GM19468 (cell line): ENCODE measurements around the gene GEMIN5.

ENCODE experiments used
- ATAC-seq: cut with Tn5 transposase; IDR thresholded peaks from one replicate; pipeline ENCODE4 v1.9.1; 2021; ENCODE audit warnings: mild to moderate bottlenecking, moderate library complexity, moderate number of reproducible peaks; ENCODE audit not compliant: unreplicated experiment; ENCODE audit errors: extremely low read depth

Gene GEMIN5

GRCh38 chr5:154893381-154893780, 44.6 kb downstream of the GEMIN5 start:
- ATAC-seq: no peak

DNA sequence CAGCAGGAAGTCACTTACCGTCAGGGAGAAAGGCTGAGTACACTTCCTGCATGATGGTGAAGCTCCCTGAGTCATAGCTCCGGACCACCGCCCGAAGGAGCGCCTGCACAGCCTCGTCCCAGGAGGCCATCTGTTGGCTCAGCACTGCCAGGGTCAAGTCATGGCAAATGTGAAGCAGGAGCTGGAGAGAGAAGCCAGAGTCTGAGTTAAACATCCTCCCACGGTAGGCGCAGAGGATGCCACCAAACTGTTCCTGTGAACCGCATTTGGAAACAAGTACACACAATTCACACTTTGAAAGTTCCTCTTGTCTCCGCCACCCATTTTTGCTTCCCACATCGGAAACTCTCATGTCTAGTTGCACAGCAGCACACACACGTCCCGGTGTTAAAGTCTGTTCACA, 45.6 kb downstream of the GEMIN5 start:
- no peak for ATAC-seq

GRCh38 chr5:154885439-154885838, 52.6 kb downstream of the GEMIN5 start:
- ATAC-seq: no peak

- ATAC-seq: no peak
These were observed 53.6 kb downstream of the GEMIN5 start for GRCh38 chr5:154884424-154884823.

DNA sequence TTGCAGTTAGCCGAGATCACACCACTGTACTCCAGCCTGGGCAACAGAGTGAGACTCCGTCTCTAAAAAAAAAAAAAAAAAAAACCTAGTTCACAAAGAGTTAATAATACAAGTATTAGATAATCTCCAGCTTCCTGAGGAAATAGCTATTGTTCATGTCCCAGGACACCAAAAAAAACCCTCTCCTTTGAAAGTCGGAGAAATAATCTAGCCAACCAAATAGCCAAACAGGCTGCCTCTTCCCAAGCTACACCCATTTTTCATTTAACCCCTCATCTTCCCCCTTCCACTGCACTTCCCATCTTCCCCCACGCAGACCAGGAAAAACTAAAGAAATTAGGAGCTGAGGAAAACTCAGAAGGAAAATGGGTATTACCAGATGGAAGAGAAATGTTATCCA, 56.0 kb downstream of the GEMIN5 start:
- ATAC-seq: no peak

DNA sequence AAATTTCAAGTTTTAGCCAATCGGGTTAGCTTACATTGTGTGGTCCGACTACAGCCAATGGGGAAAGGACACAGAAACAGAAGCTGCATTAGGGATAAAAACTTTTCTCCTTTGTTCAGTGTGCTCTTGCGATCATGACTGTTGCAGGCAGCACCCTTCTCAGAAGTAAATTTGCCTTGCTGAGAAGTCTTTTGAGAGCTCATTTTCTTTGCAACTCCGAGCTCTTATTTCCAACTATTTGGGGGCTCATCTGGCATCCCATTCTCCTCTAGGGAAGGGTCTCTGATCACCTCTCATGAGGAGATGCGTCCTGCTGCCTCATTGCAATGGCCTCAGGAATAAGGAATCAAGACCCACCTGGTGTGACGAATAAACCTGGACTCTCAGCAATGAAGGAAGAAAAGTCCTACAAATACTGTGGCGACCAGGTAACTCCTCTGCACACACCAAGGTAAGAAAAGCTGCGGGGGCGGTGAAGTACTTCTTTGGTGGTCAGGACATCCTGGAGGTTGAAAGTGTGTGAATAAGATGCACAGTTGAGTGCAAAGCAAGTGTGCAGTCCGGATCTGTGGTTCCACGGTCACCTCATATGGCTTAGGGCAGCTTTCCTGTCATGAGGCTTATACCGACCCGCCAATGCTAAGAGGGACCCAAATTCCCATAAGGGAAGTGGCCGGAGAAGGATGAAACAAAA, 59.2 kb downstream of the GEMIN5 start:
- ATAC-seq: no peak

DNA sequence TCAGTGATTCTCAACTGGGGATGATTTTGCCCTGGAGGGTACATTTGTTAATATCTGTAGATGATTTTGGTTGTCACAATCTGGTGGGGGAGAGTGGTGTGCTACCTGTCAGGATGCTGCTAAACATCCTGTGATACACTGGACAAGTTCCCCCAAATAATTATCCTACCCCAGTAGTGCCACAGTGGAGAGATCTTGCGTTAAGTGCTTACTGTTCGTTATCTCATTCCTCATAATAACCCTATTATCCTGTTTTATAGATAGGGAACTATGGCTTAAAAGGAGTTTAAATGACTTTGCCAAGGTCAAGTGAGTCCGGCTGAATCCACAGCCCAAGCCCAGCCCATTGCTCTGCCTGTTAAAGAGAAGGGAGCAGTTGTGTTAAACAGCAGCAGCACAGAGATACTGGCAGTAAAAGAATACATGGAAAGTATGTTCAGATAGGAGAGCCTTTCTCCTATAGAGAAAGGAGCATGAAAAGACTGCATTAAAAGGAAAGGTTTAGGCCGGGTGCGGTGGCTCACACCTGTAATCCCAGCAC, 64.2 kb downstream of the GEMIN5 start:
- ATAC-seq: no peak

- ATAC-seq: no peak
These were observed 66.3 kb downstream of the GEMIN5 start for GRCh38 chr5:154871734-154872133.

DNA sequence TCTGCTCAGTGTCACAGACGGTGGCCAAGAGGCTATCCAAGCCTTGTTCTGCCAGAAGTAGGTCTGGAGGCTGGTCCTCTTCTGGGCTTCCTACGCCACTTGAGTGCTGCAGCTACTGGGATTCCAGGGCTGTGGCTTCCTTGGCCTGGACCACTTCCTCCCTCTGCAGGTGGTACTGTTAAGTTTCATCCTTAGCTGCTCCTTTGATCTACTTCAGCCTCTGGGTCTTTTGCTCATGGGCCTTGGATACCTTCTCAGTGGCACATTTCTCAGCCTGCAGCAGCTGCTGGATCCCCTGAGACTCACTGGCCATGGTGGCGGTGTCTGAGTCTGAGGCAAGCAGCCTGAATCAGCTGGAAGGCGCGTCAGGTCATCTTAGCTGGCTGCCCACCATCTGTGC, 69.3 kb downstream of the GEMIN5 start:
- ATAC-seq: no peak

- ATAC-seq: no peak
These were observed 71.2 kb downstream of the GEMIN5 start for GRCh38 chr5:154866841-154867240.

DNA sequence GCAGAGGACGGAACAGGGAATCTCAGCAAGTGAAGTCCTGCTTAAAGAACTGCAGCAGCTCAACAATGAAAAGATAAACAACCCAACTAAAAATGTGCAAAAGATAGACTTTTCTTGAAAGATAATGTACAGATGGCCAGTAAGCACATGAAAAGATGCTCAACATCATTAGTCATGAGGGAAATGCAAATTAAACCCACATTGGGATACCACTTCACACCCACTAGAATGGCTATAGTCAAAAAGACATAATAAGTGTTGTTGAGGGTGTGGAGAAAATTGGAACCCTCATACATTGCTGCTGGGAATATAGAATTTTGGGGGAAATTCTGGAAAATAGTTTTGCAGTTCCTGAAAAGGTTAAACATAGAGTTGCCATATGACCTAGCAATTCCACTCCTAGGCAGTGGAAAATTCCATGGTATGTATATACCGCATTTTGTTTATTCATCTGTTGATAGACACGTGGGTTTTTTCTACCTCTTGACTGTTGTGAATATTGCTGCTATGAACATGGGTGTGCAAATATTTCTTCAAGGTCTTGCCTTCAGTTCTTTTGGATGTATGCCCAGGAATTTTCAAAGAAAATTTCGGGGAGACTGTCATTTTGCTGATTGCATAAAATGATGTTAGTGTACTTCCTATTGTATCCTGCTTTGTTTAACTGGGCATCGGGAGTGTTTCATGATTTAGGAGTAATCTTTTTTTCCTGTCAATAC, 72.4 kb downstream of the GEMIN5 start:
- no peak for ATAC-seq

DNA sequence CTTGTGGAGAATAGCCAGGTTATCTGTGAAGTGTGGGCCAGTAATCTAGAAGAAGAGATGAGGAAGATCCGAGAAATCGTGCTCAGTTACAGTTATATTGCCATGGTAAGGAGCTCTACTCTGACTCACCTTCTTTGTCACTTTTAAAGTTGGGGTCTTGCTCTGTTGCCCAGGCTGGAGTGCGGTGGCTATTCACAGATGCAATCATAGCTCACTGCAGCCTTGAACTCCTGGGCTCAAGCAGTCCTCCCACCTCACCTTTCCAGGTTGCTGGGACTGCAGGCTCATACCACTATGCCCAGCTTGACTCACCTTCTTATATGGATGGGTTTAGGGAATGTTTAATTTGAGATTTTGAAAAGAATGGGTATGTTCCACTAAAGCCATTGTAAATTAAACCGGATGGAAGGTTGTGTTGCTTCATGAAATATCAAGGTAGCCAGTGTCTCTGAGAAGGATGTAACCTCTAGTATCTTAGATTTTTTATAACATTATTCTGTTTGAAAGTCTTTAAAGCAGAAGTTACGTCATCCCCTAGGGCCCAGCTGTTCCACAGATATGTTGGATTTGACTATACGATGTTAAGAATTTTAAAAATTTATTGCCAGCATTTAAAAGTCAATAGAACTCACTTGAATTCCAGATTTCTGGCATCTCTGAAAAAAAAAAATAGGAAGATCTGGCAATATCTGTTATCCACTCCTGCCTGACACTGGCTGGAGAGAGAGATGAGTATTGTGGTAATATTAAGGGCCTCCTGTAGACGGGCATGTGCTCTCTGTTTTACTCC, 74.5 kb downstream of the GEMIN5 start:
- no peak for ATAC-seq

DNA sequence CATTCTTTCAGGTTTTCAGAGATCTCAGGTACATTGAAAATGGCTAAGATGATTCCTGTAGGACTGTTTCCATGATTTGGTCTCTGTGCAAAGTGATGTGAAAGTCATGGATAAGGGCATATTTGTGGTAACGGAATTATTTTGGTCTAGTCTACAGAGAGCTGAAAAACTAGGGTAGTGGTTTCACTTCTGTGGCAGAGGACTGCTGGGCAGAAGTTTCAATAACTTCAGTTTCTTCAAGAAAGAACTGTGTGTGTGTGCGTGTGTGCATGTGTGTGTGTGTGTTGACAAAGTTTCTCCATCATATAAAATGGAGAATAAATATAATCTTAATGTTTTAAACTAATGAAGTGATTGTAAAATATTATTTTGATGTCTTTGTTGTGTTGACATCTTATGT, 75.2 kb downstream of the GEMIN5 start:
- no peak for ATAC-seq

GRCh38 chr5:154861946-154862345, 76.1 kb downstream of the GEMIN5 start:
- no peak for ATAC-seq

GRCh38 chr5:154860765-154861164, 77.2 kb downstream of the GEMIN5 start:
- no peak for ATAC-seq

- ATAC-seq: no peak
These were observed 77.9 kb downstream of the GEMIN5 start for GRCh38 chr5:154860123-154860522.

GRCh38 chr5:154858972-154859871, 78.8 kb downstream of the GEMIN5 start:
- ATAC-seq: no peak

DNA sequence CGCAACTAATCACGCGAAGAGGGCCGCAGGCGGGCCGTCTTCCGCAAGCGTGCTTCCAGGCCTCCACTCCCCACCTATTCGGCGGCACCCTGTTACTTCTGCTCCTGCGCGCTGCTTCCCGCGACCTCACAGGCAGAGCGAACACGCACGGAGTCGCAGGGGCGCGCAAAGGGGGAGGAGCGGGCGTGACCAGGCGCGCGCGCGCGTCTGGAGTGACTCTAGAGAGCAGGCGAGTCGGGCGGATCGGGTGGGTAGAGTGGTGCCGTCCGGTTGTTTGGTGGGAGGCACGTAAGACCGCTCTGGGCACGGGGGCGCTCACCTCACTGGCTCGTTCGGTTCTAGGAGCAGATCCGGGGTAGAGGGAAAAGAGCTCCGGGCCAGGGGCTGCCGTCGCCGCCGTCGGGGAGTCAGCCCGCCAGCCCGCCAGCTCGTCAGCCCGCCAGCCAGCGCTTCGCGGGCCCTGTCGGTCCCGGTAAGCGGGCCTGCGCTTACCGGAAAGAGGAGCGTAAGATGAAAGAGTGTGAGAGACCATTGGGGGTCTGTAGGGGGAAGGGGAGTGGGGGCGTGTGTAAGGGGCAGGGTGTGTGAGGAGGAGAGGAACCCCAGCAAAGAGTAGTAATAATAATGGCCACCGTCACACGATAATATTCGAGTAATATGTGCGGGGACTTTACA, 79.6 kb downstream of the GEMIN5 start, which contains the start of gene CNOT8:
Gene CNOT8, plus strand, starts transcription at position 331 of the 675 bp plus-strand sequence. CDS start 4,652 bp downstream, outside the sequence.
- ATAC-seq: peak; percentile 59
